HG03280 (cell line): ENCODE results near the gene SPTBN5.

ENCODE experiments used
- ATAC-seq: cut with Tn5 transposase; IDR thresholded peaks from one replicate; pipeline ENCODE4 v1.9.1; 2021; ENCODE audit warnings: mild to moderate bottlenecking, moderate library complexity; ENCODE audit not compliant: unreplicated experiment

Gene SPTBN5

DNA sequence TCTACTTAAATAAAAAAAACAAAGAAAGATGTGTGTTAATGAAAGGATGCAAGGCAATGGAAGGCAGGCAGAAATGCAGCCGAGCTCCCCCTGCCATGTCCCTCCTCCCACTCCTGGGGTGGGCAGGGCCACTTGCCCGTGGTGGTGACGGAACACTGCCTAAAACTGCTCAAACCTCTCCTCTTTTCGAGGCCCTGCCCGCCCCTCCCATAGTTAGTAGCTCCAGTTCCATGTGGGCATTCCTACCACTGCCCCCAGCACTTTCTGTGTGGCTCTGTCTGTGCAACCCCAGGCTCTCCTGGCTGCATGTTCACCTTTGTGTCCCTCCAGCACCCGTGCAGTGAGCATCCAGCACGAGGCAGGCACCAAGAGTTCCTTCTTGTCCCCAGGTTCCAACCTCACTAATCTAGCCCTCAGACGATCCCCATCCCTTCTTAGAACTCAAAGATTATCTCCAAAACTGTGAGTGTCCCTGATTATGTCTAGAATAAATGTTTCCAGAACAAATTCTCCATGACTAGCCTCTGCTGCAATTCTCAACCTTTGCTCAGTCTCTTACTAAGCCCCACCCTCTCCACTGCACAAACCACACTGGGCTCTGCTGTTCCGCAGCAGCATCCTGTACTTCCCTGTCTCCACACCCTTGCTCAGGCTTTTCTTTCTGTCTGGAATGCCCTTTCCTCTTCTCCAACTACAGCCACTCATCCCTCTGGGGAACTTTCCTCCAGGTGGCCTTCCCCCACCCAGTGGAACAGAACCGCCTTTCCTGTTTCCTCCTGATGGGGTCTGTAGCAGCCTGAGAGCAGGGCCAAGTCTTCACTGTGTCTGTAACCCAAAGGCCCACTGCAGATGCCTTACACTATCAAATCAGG, 32.6 kb upstream of the SPTBN5 start:
- no peak for ATAC-seq

GRCh38 chr15:41925086-41925608, 31.3 kb upstream of the SPTBN5 start:
- ATAC-seq: no peak

- no peak for ATAC-seq
Observed at GRCh38 chr15:41923401-41923997, 29.6 kb upstream of the SPTBN5 start.

DNA sequence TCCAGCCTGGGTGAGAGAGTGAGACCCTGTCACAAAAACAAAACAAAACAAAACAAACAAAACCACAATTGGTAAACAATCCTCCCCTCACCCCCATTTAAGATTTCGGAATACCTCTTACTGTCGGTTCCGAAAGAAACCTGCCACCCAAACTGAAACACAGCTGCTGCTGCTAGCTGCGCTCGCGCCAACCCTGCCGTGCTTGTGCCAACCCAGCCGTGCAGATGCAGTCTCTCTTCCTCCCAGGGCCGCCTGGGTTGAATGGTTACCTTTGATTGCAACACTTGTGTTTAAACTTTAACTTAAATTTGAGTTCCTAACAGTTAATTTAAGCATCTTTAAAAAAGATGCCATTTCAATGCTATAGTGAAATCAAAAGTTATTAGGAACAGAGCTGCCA, 28.5 kb upstream of the SPTBN5 start:
- no peak for ATAC-seq

GRCh38 chr15:41921639-41922038, 27.8 kb upstream of the SPTBN5 start:
- no peak for ATAC-seq

DNA sequence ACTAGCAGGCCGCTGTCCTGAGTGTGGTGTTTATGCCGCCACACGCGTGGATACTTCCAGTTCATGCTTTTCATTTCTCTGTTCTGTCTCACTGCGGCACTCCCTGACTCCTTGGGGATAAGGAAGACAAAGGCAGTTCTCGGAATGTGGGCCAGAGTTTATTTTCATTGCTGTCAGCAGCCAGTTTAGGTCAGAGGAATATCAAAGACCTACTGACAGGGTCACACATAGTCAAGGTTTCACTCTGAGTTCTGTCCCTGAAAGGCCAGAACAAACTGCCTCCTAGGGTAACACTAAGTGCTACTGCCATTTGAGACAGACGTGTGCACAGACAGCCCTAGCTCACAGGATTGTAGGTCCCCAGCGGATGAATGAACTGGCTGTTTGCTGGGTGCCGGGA, 27.3 kb upstream of the SPTBN5 start:
- ATAC-seq: no peak

DNA sequence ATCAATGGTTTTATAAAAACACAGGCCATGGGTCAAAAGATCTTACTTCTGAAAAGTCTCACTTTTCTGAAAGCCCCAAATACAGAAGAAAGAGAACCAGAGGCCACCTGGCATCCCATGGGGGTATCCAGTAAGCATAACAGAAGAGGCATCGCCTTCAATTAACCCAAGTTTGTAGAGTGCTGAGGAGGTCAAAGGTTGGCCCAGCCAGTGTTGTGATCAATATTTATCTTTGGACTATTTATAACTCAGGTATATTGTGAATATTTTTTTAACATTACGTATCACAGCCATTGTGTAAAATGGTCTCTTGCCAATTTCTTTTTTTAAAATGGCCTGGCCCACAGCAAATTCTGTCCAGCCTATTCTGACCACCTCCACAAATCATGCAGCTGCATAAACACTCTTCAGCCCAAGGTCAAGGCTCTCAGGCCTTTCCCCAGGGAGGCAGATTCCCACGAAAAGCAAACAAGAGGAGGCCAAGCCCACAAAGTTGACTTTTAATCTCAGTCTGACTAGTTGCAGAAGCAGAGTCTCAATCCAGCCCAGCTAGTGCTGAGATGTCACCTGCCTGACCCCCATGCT, 26.2 kb upstream of the SPTBN5 start:
- ATAC-seq: no peak

GRCh38 chr15:41919201-41919820, 25.5 kb upstream of the SPTBN5 start:
- ATAC-seq: no peak

GRCh38 chr15:41918506-41919126, 24.8 kb upstream of the SPTBN5 start:
- ATAC-seq: no peak

DNA sequence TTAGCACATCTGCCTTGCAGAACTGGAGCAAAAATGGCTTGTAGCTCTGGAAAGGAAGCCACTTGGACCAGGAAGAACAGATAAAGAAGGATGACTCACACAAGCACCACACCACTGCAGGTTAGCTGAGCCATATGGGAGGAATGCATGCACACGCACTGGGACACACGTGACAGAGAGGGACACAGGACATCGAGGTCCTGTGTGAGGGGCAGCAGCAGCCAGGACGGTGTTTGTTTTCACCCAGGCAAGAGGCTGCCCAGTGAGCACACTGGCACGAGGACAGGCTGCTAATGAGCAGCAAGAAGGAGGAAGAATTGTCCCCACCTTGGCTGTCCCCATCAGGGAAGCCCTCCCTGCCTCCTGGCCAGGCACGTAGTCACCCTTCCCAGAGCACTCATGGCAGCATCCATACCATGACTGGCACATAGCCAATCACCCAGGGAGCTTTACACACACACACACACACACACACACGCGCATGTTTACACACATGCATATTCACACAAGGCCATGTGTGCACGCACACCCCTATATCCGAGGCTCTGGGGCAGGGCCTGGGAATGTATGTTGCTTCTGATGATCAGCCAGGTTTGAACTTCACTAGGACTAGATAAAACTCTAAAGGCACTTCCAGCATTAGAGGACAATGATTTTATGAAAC, 24.0 kb upstream of the SPTBN5 start:
- ATAC-seq: no peak

GRCh38 chr15:41915255-41915994, 21.6 kb upstream of the SPTBN5 start:
- ATAC-seq: no peak

DNA sequence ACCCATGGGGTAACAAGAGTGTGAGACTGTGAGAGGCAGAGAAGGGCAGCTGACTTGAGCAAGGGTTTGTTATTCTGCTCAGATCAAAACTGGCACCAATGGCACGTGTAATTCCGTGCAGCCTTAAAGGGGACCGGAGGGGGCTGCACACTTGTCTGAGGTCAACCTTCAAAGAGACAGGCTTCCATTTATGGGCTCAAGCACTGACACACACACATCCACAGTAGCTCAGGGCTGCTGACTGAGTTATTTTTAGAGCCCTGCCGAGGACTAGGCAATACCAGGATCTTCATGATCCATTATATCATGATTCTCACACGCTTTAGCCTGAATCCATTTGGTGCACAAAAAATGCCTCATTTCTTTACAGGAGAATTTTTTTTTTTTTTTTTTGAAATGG, 20.6 kb upstream of the SPTBN5 start:
- no peak for ATAC-seq

DNA sequence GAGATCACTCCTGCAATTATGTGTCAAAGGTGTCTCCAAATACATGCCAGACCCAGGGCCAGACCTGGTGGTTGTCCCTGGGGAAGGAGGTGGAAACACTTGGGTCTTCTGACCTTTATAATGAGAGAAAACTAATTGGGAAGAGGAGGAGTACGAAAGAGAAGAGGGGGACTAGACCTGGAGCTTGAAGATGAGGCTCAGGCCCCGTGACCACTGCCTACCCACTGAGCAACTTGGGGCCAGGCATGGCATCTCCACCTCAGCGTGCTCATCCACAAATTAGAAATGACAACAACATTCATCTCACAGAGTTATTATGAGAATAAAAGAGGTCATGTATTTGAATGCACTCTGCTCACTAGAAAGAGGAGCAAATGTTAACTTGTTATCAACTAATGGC, 19.4 kb upstream of the SPTBN5 start:
- ATAC-seq: no peak

DNA sequence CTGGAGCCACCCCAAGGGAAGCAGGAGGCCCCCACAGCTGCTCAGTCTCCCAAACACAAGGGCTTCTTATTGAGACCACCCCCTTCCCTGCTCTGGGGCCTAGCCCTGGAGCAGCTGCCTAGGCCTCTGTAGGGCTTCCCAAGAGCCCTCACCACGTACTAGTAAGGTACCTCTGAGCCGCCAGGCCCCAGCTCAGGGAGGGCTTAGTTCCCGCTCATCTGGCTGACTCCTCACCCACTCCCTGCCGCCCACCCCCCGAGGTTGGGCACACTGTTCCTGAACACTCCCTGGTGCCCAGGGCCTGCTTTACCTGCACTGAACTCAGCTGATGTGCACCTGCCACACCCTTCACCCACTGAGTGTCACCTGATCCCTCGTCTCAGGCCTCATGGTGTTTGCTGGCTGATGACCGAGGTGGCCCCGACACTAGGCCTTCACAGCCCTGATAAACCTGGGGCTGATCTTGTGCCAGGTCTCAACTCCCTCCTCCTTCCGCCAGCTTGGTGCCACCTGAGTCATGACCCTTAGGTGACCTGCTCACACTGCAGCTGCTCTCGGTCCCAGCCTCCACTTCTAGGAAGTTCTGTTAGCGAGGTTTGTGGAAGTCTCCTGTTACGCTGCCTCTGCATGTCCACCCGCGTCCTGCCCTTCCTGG, 18.0 kb upstream of the SPTBN5 start:
- ATAC-seq: no peak

DNA sequence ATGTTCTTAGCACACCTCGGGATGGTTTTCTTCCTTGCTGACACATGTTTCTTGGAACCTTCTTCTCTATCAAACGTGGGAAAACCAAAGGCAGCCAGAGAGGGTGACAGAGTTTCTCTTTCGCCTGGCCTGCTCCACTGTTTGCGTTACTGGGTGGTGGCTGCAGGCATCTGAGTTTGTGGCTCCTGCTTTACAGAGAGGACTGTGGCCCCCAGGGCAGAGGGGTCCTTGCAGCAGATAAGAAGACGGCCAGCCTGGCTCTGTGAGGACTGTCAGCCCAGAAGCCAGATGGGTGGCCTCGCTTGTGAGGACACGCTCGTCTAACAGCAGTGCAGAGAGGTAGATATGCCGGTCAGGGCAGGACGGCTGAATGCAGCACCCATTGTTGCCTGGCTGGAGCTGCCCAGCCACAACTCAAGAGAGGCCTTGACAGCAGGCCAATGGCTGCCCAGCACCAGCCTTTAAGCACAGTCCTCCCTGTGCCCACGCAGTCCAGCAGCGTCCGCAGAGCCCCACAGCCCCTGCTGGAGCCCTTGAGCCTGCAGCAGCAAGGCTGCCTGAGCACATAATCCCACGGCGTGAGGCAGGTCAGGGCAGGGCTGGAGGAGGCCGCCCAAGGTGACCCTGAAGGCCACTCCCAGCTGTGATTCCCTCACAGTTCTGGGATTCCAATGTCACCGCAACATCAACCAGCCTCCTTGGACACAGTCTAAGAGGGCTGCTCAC, 15.0 kb upstream of the SPTBN5 start:
- ATAC-seq: no peak

GRCh38 chr15:41907141-41907540, 13.3 kb upstream of the SPTBN5 start:
- ATAC-seq: no peak

DNA sequence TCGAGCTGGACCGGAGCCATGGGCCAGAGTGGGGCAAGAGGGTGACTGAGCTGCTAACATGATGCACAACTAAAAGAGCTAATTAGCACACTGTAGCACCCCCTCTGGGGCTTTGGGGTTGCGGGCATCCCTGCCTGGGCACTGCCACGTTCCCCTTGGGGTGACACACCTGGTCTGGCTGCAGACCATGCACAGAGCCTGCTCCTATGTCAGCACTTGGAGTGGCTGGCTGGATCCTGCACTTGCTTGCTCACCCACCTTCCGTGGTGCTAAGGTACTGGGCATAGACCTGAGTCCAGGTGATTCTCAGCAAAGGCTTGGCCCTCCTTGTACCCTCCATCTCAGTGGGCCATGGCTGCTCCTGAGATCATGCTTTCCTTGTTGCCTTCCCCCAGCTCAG, 12.8 kb upstream of the SPTBN5 start:
- no peak for ATAC-seq

GRCh38 chr15:41905036-41905793, 11.4 kb upstream of the SPTBN5 start:
- no peak for ATAC-seq
